GM12874 (cell line): ENCODE results near the gene PIGM.

Experiments
- CTCF ChIP-seq: IDR thresholded peaks from 2 replicates; pipeline ENCODE4 v1.5.1; 2011; ENCODE audit warnings: low read depth, mild to moderate bottlenecking, control low read depth, low read length, moderate library complexity; ENCODE audit not compliant: insufficient read depth

The PIGM gene

GRCh38 chr1:159983681-159984080, 48.1 kb downstream of the PIGM start:
- no peak for TF ChIP-seq CTCF

- no peak for TF ChIP-seq CTCF
These were observed 49.5 kb downstream of the PIGM start for GRCh38 chr1:159982280-159982679.

GRCh38 chr1:159981351-159982055, 50.3 kb downstream of the PIGM start:
- no peak for TF ChIP-seq CTCF

- no peak for TF ChIP-seq CTCF
These were observed 51.0 kb downstream of the PIGM start for GRCh38 chr1:159980786-159981185.

- no peak for TF ChIP-seq CTCF
These were observed 51.7 kb downstream of the PIGM start for GRCh38 chr1:159980076-159980475.

GRCh38 chr1:159979257-159979656, 52.5 kb downstream of the PIGM start:
- TF ChIP-seq CTCF, result no peak

GRCh38 chr1:159978107-159978398, 53.7 kb downstream of the PIGM start:
- no peak for TF ChIP-seq CTCF
